DND-41 (cell line): ENCODE results near the gene SWSAP1.

Experiments
- EZH2 ChIP-seq: IDR thresholded peaks from 3 replicates; pipeline ENCODE4 v1.6.1; 2012; ENCODE audit warnings: borderline replicate concordance, low read depth, mild to moderate bottlenecking, moderate library complexity, low read length, inconsistent platforms; ENCODE audit not compliant: severe bottlenecking
- TF ChIP-seq, protein P1 (sequence below): IDR thresholded peaks from 2 replicates; pipeline ENCODE4 v1.5.1; 2012; ENCODE audit warnings: borderline replicate concordance, low read length, moderate library complexity, mild to moderate bottlenecking; ENCODE audit not compliant: poor library complexity, severe bottlenecking; ENCODE audit errors: extremely low read depth

- TF ChIP-seq, protein P1, sequence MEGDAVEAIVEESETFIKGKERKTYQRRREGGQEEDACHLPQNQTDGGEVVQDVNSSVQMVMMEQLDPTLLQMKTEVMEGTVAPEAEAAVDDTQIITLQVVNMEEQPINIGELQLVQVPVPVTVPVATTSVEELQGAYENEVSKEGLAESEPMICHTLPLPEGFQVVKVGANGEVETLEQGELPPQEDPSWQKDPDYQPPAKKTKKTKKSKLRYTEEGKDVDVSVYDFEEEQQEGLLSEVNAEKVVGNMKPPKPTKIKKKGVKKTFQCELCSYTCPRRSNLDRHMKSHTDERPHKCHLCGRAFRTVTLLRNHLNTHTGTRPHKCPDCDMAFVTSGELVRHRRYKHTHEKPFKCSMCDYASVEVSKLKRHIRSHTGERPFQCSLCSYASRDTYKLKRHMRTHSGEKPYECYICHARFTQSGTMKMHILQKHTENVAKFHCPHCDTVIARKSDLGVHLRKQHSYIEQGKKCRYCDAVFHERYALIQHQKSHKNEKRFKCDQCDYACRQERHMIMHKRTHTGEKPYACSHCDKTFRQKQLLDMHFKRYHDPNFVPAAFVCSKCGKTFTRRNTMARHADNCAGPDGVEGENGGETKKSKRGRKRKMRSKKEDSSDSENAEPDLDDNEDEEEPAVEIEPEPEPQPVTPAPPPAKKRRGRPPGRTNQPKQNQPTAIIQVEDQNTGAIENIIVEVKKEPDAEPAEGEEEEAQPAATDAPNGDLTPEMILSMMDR: no peak
- TF ChIP-seq EZH2: no peak
These were observed 17.6 kb upstream of the SWSAP1 start for GRCh38 chr19:11356676-11357550.
